BLaER1 (cell line): ENCODE data around the gene SNW1.
"Not testable (repeated sequence)": the region's sequence is repeated elsewhere in the genome, so short reads cannot be mapped to it uniquely, and the experiment has no call there.

Experiments
- H3K27ac ChIP-seq: shearing (Covaris generic); formaldehyde crosslinking; 2 replicates; pipeline ENCODE4 v1.8.1; 2022
- H3K27me3 ChIP-seq: shearing (Covaris generic); formaldehyde crosslinking; 2 replicates; pipeline ENCODE4 v1.8.1; 2022
- H3K36me3 ChIP-seq: shearing (Covaris generic); formaldehyde crosslinking; 2 replicates; pipeline ENCODE4 v1.8.1; 2022
- H3K4me1 ChIP-seq: shearing (Covaris generic); formaldehyde crosslinking; 2 replicates; pipeline ENCODE4 v1.8.1; 2022
- H3K4me2 ChIP-seq: shearing (Covaris generic); formaldehyde crosslinking; 2 replicates; pipeline ENCODE4 v1.8.1; 2022
- H3K4me3 ChIP-seq: shearing (Covaris generic); formaldehyde crosslinking; 2 replicates; pipeline ENCODE4 v1.8.1; 2022
- H3K9ac ChIP-seq: shearing (Covaris generic); formaldehyde crosslinking; 2 replicates; pipeline ENCODE4 v1.8.1; 2022
- H3K9me3 ChIP-seq: shearing (Covaris generic); formaldehyde crosslinking; 2 replicates; pipeline ENCODE4 v1.8.1; 2022
- H4K20me1 ChIP-seq: shearing (Covaris generic); formaldehyde crosslinking; 2 replicates; pipeline ENCODE4 v1.8.1; 2022
- Cebpa-rat ChIP-seq: shearing (Covaris generic); IDR thresholded peaks from 2 replicates; pipeline ENCODE4 v1.8.1; 2022

The SNW1 gene

DNA sequence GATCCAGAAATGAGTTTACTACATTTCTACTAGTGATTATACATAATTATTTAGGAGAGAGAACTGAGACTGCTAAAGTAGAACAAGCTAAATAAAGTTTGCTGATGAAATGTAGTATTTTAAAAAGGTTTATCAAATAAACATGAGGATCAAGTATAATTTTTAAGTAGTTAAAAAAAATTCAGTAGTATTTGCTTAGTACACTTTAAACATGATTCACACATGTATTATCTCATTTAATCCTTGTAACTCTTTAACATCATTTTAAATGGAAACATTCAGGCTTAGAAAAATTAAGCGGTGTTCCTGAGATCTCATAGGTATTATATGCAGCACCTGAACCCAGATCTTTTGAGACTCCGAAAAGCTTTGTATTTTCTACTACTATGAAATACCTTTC, 8.7 kb downstream of the SNW1 start:
- H3K4me1 ChIP-seq = no peaks in the 10 kb centered on the region
- H3K9ac ChIP-seq = no peak overlapping the region
- no peak overlapping the region for H3K4me3 ChIP-seq
- no peak overlapping the region for H3K27ac ChIP-seq
- H4K20me1 ChIP-seq = peaks cover 84% of the 10 kb centered on the region
- H3K4me2 ChIP-seq = no peak overlapping the region
- peaks cover 96% of the 10 kb centered on the region for H3K36me3 ChIP-seq
- peaks cover 13% of the 10 kb centered on the region; the same call in 1 of the 2 replicates for H3K9me3 ChIP-seq
- TF ChIP-seq Cebpa-rat = no peak
- H3K27me3 ChIP-seq = no peaks in the 10 kb centered on the region

DNA sequence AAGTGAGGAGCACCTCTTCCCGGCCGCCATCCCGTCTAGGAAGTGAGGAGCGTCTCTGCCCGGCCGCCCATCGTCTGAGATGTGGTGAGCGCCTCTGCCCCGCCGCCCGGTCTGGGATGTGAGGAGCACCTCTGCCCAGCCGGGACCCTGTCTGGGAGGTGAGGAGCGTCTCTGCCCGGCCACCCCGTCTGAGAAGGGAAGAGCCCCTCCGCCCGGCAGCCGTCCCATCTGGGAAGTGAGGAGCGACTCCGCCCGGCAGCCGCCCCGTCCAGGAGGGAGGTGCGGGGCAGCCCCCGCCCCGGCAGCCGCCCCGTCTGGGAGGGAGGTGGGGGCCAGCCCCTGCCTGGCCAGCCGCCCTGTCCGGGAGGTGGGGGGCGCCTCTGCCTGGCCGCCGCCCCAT, 13.5 kb downstream of the SNW1 start:
- H4K20me1 ChIP-seq = peaks cover 74% of the 10 kb centered on the region
- H3K36me3 ChIP-seq = peaks cover 93% of the 10 kb centered on the region
- not testable (repeated sequence) for H3K4me2 ChIP-seq, H3K27ac ChIP-seq, H3K4me3 ChIP-seq, H3K4me1 ChIP-seq, H3K9ac ChIP-seq, H3K27me3 ChIP-seq
- peaks cover 13% of the 10 kb centered on the region; the same call in 1 of the 2 replicates for H3K9me3 ChIP-seq

DNA sequence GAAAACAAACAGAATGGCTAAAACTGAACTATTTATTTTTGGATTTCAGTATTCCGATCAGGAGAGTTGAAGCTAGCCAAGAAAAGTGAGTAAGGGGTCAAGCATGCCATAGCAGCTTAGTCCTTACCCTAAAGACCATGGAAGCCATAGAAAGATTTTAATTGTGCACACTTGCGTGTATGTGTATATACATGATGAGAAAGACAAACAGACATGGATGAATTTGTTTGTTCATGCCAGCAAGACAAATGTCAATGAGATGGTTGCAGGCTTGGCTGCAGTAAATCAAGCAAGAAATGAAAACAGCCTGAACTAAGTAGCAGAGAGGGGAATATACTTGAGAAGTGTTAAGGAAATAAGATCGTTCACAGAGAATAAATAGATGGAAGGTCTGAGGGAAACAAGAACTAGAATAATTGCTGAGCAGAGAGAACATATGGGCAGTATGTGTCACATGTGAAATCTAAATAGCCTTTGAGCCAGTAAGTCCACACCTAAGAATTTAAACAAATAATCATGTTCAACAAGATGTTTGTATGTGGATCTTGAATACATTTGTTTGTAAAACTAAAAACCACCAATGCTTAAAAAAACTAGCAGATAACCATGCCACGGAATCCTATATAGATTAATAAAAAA, 14.8 kb downstream of the SNW1 start:
- TF ChIP-seq Cebpa-rat = no peak
- Histone ChIP-seq H3K9me3 (peaks cover 13% of the 10 kb centered on the region; the same call in 1 of the 2 replicates), H3K27ac (no peak overlapping the region), H3K4me3 (no peak overlapping the region), H3K36me3 (peaks cover 96% of the 10 kb centered on the region), H3K9ac (no peak overlapping the region), H4K20me1 (peaks cover 74% of the 10 kb centered on the region), H3K4me2 (no peak overlapping the region), H3K4me1 (no peaks in the 10 kb centered on the region), H3K27me3 (no peaks in the 10 kb centered on the region)

DNA sequence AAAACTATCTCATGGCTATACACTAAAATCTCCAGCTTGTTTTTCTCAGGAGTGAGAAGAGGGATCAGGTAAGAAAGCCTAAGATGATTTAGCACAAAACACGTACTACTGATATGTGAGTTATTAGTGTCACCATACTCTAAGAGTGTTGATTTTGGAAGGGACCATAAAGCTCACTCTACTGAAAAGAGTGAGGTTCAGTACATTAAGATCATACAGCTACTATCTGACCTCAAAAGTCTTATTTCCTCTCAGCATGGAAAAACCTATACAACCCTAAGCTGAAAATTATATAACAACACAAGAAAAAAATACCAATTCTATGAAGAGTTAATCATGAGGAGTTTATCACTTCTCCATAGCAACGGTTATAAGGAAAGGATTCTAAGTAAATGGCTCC, 19.5 kb downstream of the SNW1 start:
- Histone ChIP-seq H4K20me1 (peaks cover 83% of the 10 kb centered on the region), H3K4me2 (no peak overlapping the region), H3K4me3 (no peak overlapping the region), H3K9ac (no peak overlapping the region), H3K27ac (no peak overlapping the region), H3K9me3 (no peaks in the 10 kb centered on the region), H3K36me3 (peaks cover 98% of the 10 kb centered on the region), H3K27me3 (no peaks in the 10 kb centered on the region), H3K4me1 (no peaks in the 10 kb centered on the region)
- no peak for TF ChIP-seq Cebpa-rat

DNA sequence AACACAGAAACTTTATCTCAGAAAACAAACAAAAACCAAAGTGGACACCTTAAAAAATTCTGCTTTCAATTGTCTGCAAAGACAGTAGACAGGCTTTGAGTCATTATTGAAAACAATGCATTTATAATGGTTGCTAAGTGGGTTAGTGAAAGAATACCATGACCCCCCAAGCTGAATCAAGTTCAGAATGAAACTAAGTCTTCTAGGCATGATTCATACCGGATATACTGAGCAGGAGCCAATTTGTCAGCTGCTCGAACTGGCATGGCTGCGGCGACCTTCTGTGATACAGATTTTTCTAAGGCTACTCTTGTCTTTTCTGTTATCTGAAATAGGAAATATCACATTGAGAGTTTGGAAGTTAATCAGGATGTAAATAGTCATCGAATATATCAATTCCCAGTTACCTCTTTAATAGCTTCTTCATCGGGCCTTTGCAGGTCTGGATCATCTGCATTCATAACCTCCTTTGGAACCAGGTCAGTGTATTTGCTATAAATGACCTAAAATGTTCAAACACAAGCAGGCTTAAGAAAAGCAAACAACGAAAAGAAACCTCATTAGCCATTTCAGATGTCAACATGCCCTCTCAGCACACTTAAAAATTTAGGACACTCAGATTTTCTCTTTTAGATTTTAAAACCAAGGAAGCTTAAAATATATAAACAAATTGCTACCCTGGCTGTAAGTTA, 22.3 kb downstream of the SNW1 start:
- H3K27ac ChIP-seq = no peak overlapping the region
- H3K4me2 ChIP-seq = no peak overlapping the region
- H3K4me3 ChIP-seq = no peak overlapping the region
- H3K9ac ChIP-seq = no peak overlapping the region
- H3K27me3 ChIP-seq = no peaks in the 10 kb centered on the region
- H3K9me3 ChIP-seq = no peaks in the 10 kb centered on the region
- peaks cover 99% of the 10 kb centered on the region for H3K36me3 ChIP-seq
- TF ChIP-seq Cebpa-rat = no peak
- H4K20me1 ChIP-seq = peaks cover 73% of the 10 kb centered on the region
- H3K4me1 ChIP-seq = no peaks in the 10 kb centered on the region

DNA sequence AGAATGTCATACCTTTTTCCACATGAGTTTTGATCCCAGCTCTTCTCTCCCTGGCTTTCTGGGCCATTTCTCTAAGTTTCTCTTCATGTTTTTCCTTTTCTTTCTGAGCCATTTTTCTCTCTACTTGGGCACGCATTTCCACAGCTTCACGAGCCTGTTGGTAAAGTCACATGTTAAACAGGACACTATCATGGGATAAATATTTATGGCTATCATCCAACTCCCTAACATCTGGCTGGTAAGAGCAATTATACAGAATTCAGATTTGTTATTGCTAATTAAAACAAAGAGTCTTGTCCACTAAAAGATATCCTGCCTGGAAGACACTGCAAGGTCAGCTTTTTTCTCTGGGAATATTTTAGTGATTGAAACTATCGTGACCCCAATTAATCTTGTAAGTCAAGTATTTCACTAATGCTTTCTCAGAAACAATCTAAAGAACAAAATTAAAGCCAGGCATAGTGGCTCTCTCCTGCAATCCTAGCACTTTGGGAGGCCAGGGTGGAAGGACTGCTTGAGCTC, 29.9 kb downstream of the SNW1 start:
- no peaks in the 10 kb centered on the region for H3K4me1 ChIP-seq
- H3K9ac ChIP-seq = no peak overlapping the region
- no peaks in the 10 kb centered on the region for H3K9me3 ChIP-seq
- H3K4me3 ChIP-seq = no peak overlapping the region
- TF ChIP-seq Cebpa-rat = no peak
- H4K20me1 ChIP-seq = peaks cover 71% of the 10 kb centered on the region
- peaks cover 100% of the 10 kb centered on the region for H3K36me3 ChIP-seq
- H3K27ac ChIP-seq = no peak overlapping the region
- H3K27me3 ChIP-seq = no peaks in the 10 kb centered on the region
- no peak overlapping the region for H3K4me2 ChIP-seq

DNA sequence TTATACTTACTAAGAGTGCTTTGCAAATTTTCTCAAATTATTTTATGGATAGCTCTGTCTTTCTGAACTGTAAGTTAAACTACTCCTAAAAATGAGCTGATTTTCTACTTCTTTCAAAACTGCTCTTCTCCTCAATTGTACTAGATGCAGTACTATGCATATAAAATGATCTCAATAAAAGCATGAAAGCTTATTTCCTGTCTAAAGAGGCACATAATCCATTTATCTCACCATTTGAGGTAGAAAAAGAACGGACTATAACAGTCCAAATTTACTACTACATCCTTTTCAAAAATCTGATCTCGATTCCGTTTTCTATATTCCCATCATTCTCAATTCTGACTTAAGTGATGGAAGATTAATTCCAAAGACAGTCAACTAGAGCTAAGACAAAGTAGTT, 38.7 kb downstream of the SNW1 start:
- no peak overlapping the region for H3K4me2 ChIP-seq
- peaks cover 52% of the 10 kb centered on the region for H4K20me1 ChIP-seq
- peaks cover 99% of the 10 kb centered on the region for H3K36me3 ChIP-seq
- H3K27me3 ChIP-seq = no peaks in the 10 kb centered on the region
- no peaks in the 10 kb centered on the region for H3K9me3 ChIP-seq
- H3K27ac ChIP-seq = no peak overlapping the region
- TF ChIP-seq Cebpa-rat = no peak
- no peak overlapping the region for H3K4me3 ChIP-seq
- no peaks in the 10 kb centered on the region for H3K4me1 ChIP-seq
- no peak overlapping the region for H3K9ac ChIP-seq

DNA sequence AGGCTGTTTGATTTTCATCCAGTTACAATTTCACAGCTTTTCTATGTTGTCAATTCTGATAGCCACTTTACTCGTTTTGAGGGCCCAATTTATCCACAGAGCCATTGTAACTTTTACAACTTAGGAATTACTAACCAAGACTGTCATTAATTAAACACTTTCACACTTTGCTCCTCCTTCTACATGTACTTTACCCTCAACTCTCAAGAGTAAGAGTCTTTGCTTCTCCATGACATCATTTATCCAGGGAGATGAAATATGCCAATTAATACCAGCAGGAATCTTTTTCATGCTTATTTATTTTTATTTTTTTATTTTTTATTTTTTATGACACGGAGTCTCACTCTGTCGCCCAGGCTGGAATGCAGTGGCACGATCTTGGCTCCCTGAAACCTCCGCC, 39.5 kb downstream of the SNW1 start:
- no peaks in the 10 kb centered on the region for H3K27me3 ChIP-seq
- peaks cover 52% of the 10 kb centered on the region for H4K20me1 ChIP-seq
- no peak overlapping the region for H3K4me3 ChIP-seq
- no peak overlapping the region for H3K27ac ChIP-seq
- H3K4me2 ChIP-seq = no peak overlapping the region
- H3K9ac ChIP-seq = no peak overlapping the region
- peaks cover 99% of the 10 kb centered on the region for H3K36me3 ChIP-seq
- no peak for TF ChIP-seq Cebpa-rat
- no peaks in the 10 kb centered on the region for H3K9me3 ChIP-seq
- no peaks in the 10 kb centered on the region for H3K4me1 ChIP-seq

DNA sequence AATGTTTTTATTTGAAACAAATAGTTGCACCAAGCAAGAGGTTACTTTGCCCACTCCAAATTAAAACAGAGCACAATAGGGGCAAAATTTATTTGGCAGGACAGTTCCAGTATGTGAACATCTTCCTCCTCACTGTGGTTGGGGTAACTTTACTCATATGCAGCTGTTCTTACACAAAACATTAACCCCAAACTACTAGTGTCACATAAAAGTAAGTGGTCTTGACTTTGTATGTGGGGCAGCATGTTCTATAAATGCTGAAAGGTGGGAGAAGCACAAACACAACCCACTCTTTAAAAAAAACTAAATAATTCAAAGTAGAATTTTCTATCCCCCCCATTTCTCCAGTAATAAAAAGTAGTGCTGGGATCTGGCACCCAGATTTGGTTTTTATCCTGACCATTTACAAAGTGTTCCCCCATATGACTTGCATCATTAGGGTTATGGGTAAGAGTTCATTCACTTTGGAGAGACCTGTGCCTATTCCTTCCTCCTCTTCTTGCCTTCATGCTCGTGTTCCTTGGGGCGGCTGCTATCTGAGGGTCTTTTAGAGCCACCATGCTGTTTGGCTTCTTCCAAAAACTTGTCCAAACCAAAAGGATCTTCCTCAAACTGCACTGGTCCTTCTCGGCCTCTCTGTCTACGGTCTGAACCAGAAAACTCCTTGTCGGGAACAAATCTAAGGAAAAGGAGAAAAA, 43.2 kb downstream of the SNW1 start:
- no peak overlapping the region for H3K4me2 ChIP-seq
- peaks cover 61% of the 10 kb centered on the region for H4K20me1 ChIP-seq
- no peaks in the 10 kb centered on the region for H3K4me1 ChIP-seq
- no peak for TF ChIP-seq Cebpa-rat
- H3K36me3 ChIP-seq = peaks cover 100% of the 10 kb centered on the region
- no peaks in the 10 kb centered on the region for H3K27me3 ChIP-seq
- H3K9me3 ChIP-seq = no peaks in the 10 kb centered on the region
- H3K9ac ChIP-seq = no peak overlapping the region
- no peak overlapping the region for H3K4me3 ChIP-seq
- H3K27ac ChIP-seq = no peak overlapping the region

DNA sequence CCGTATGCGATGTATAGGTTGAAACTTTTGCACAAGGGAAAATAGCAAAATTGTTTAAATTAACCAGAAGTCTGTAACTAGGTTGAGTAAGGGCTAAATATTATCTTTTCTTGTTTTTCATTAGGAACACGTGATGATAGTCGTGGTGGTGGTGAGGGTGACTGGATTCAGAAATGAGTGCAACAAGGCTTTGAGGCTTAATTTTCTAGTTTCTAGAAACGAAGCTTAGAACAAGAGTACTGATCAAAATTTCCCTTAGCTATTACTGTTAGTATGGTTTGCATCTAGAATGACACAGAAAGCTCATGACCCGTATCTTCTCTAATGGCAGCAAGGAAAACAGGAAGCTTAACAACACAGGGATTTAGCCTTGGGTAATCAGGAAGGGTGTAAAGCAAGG, 46.0 kb downstream of the SNW1 start:
- no peaks in the 10 kb centered on the region for H3K27me3 ChIP-seq
- H3K27ac ChIP-seq = no peak overlapping the region
- no peak for TF ChIP-seq Cebpa-rat
- H4K20me1 ChIP-seq = peaks cover 87% of the 10 kb centered on the region
- H3K4me1 ChIP-seq = peaks cover 8% of the 10 kb centered on the region
- H3K36me3 ChIP-seq = peaks cover 100% of the 10 kb centered on the region
- no peak overlapping the region for H3K9ac ChIP-seq
- H3K4me3 ChIP-seq = no peak overlapping the region
- H3K9me3 ChIP-seq = no peaks in the 10 kb centered on the region
- no peak overlapping the region for H3K4me2 ChIP-seq
